Prostate gland (tissue), 2 donors: ENCODE results near the gene C11orf97.

Source experiments
- POLR2A ChIP-seq: fragments of 450-650 bp; IDR thresholded peaks from one replicate; pipeline ENCODE4 v1.6.1; 2016; ENCODE audit warnings: antibody characterized with exemption, mild to moderate bottlenecking
- POLR2AphosphoS5 ChIP-seq: sonication (generic); formaldehyde crosslinking; IDR thresholded peaks from one replicate; pipeline ENCODE4 v1.6.1; 2017; ENCODE audit warnings: antibody characterized with exemption
- TF ChIP-seq, protein P1 (sequence below), 4 experiments: fragments of 200-600 bp in 2 of 4; fragments of 450-650 bp in 2 of 4; sonication (generic) in 2 of 4; IDR thresholded peaks; 1 replicate in 3 of 4; 2 replicates in 1 of 4; pipeline ENCODE4 v1.5.1; 2016 to 2019; ENCODE audit warnings: antibody characterized with exemption in 4 of 4, mild to moderate bottlenecking in 2 of 4, moderate library complexity in 2 of 4

- TF ChIP-seq, protein P1, sequence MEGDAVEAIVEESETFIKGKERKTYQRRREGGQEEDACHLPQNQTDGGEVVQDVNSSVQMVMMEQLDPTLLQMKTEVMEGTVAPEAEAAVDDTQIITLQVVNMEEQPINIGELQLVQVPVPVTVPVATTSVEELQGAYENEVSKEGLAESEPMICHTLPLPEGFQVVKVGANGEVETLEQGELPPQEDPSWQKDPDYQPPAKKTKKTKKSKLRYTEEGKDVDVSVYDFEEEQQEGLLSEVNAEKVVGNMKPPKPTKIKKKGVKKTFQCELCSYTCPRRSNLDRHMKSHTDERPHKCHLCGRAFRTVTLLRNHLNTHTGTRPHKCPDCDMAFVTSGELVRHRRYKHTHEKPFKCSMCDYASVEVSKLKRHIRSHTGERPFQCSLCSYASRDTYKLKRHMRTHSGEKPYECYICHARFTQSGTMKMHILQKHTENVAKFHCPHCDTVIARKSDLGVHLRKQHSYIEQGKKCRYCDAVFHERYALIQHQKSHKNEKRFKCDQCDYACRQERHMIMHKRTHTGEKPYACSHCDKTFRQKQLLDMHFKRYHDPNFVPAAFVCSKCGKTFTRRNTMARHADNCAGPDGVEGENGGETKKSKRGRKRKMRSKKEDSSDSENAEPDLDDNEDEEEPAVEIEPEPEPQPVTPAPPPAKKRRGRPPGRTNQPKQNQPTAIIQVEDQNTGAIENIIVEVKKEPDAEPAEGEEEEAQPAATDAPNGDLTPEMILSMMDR (IDR thresholded peaks at IDR 0.05): no peak
- TF ChIP-seq POLR2A (no peak), POLR2AphosphoS5 (no peak)
Observed at GRCh38 chr11:94568717-94569116, 56.5 kb downstream of the C11orf97 start.
